B cell (primary cell): ENCODE results near the gene RGS19.

Experiments used
- CTCF ChIP-seq: fragments of 200-600 bp; IDR thresholded peaks from one replicate; pipeline ENCODE4 v1.8.0; 2022; ENCODE audit warnings: antibody characterized with exemption, mild to moderate bottlenecking
- EZH2 ChIP-seq: IDR thresholded peaks from 2 replicates; pipeline ENCODE4 v1.6.1; 2012; ENCODE audit warnings: borderline replicate concordance, low read depth, mild to moderate bottlenecking, moderate library complexity, low read length; ENCODE audit not compliant: insufficient read depth, poor library complexity, severe bottlenecking

DNA sequence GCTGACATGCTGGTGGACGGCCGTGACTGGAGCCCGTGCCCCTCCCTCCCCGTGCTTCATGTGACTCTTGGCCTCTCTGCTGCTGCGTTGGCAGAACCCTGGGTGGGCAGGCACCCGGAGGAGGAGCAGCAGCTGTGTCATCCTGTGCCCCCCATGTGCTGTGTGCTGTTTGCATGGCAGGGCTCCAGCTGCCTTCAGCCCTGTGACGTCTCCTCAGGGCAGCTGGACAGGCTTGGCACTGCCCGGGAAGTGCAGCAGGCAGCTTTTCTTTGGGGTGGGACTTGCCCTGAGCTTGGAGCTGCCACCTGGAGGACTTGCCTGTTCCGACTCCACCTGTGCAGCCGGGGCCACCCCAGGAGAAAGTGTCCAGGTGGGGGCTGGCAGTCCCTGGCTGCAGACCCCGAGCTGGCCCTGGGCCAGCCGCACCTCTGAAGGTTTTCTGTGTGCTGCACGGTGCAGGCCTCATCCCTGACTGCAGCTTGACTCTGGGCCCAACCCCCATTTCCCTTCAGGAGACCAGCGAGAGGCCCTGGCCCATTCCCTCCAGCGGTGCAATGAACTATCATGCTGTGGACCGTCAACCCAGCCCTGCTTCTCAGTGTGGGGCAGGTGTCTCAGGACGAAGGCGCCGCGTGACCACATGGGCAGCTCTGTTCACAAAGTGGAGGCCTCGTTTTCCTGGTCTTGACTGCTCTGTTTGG is 19.9 kb upstream of the RGS19 start:
- TF ChIP-seq CTCF: no peak
- no peak for TF ChIP-seq EZH2
